ENCODE measurements around the gene FNIP2.
"Not testable (repeated sequence)": the region's sequence is repeated elsewhere in the genome, so short reads cannot be mapped to it uniquely, and the experiment has no call there.

The FNIP2 gene

GRCh38 chr4:158796370-158797140, 27.7 kb downstream of the FNIP2 start:
- no peak for DNase-seq

- DNase-seq, result no peak
These were observed 29.2 kb downstream of the FNIP2 start for GRCh38 chr4:158798062-158798461.

DNA sequence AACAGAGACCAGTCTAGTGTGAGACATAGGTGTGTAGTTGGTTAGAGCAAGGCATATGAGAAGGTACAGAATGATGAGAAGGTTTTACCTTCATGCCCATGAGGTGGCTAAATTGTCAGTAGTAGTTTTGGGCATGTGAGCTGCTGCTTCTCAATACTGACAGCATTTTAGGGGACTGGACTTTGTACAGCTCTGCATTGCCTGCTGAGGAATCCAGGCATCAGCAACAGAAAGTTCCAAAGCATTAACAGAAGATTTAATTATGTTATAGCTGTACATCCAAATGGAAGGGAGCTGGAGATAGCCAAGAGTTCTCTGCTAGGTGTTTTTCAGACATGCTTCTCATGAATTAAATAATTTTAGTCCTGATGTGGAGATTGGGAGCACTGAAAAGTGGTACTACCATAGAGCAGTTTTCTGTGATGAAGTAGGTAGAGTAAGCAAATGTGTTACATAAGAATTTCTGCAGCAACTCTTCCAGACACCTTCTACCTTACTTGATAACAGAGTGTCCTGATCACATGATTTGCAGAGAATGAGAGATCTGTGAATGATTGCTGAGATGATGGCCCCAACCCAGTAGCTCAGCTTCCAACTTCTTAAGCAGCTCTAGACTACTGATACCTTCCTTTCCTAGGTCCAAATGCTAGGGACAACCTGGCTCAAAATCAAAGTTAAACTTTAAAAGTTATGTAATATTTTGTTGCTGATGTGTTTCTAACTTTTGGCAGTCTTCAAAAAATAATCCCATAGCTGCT, 30.4 kb downstream of the FNIP2 start:
- DNase-seq, result no peak

DNA sequence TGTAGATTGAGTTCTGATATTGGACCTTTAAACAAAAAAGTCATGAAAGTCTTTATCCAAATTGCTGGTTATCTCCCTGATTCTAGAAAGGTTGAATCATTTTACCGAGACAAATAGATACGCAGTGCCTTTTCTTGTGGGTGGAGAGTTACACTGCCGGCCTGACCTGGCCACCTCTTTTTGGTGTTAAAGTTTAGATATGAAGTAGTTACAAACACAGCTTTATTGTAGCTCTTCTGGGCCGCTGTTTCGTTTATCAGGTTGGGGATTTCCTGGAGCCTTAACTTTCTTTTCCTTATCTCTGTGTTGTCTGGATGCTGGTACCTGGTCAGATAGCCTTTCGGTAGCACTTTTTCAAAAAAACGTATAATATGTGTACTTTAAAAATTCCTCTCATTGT, 31.0 kb downstream of the FNIP2 start:
- DNase-seq, result no peak

- DNase-seq, result no peak
These were observed 32.2 kb downstream of the FNIP2 start for GRCh38 chr4:158801066-158801465.

DNA sequence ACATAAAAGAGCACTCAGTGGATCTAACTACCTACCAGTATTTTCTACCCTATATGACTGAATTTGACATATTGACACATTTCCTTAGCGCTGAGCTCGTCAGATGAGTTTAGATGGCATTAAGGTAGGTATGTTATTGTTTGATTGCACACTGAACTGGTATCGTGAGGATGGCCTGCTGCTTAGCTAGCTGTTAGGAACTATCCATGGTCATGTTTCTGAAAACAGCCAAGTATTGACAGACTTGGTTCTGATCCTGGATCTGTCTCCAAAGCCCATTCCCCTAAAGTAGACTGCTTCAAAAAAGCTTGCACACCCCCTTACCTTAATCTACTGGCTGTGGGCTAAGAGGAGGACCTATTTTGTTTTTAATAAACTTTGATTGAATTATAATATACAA, 32.9 kb downstream of the FNIP2 start:
- DNase-seq, result no peak

DNA sequence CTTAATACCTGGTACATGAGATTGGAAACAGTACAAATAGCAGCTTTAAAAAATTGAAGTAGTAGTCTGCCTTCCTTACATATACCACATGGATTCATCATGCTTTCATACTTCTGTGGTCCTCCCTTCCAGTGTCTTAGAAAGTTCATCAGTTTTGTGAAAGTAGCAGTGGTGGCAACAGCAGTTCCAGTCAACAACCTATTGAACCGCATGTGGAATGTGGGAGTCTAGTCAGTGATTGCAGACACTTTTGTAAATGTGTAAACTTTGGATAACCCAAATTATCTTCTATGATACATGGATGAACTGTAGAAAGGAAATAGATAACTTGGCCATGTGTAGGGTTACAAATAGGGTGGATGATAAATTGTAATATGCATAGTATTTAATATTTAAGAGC, 34.1 kb downstream of the FNIP2 start:
- DNase-seq, result no peak

- DNase-seq, result no peak
These were observed 37.0 kb downstream of the FNIP2 start for GRCh38 chr4:158805635-158806471.

DNA sequence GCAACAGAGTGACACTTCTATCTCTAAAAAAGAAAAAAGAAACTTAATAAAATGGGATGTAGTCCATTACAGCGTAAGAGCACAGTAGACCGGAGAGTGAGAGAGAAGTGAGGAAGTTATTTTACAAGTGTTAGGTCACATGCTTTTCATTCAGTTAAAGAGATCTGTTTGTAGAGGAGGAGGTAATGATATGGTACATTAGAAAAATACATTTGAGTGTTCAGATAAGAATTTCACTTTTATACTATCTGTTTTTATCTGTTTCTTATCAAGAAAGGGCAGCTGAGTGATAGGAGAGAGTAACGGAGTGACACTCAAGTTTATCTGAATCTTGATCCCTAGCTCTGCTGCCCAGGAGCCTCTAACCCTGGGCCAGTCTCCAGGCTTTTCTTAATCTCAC, 38.9 kb downstream of the FNIP2 start:
- DNase-seq, result no peak

GRCh38 chr4:158808399-158808798, 39.6 kb downstream of the FNIP2 start:
- DNase-seq, result no peak

DNA sequence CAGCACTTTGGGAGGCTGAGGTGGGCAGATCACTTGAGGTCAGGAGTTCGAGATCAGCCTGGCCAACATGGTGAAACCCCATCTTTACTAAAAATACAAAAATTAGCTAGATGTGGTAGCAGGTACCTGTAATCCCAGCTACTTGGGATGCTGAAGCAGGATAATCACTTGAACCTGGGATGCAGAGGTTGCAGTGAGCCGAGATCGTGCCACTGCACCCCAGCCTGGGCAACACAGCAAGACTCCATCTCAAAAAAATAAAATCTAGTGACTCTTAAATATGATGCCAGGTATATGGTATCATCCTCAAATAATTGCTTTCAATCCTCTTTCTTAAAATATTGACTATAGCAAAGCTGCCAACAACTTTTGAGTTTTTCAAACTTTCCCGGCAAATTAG, 40.4 kb downstream of the FNIP2 start:
- not testable (repeated sequence) for DNase-seq

GRCh38 chr4:158809611-158810486, 41.0 kb downstream of the FNIP2 start:
- DNase-seq, result no peak

- no peak for DNase-seq
These were observed 41.8 kb downstream of the FNIP2 start for GRCh38 chr4:158810487-158811215.

- DNase-seq, result no peak
These were observed 42.4 kb downstream of the FNIP2 start for GRCh38 chr4:158811216-158811540.

DNA sequence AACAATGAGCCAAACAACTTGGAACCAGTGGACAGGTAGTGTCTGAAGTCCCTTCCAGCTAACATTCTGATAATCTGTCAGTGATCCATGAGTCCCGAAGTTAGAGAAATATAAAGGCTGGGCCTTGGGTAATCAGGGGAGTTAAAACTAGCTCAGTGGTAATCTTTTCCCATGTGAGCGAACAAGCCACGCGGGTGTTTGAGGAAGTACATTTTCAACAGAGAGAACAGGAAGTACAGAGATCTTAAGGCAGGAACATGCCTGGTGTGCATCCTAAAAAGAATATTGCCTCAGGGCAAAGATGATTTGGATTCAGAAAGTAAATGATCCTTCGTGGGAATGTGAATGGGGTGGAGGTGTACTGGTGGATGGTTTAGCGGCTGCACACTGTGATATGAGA, 42.9 kb downstream of the FNIP2 start:
- DNase-seq, result no peak

GRCh38 chr4:158812133-158812532, 43.3 kb downstream of the FNIP2 start:
- no peak for DNase-seq

DNA sequence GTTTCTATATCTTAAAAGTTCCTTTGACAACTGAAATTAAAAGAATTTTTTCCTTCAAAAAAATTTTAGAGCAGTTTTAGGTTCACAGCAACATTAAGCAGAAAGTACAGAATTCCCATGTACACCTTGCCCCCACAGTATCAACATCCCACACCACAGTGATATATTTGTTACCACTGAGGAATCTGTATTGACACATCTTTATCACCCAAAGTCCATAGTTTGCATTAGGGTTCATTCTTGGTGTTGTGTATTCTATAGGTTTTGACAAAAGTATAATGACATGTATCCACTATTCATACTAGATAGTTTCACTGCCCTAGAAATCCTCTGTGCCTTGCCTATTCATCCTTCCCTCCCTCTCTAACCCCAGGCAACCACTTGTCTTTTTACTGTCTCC, 43.7 kb downstream of the FNIP2 start:
- DNase-seq, result no peak

DNA sequence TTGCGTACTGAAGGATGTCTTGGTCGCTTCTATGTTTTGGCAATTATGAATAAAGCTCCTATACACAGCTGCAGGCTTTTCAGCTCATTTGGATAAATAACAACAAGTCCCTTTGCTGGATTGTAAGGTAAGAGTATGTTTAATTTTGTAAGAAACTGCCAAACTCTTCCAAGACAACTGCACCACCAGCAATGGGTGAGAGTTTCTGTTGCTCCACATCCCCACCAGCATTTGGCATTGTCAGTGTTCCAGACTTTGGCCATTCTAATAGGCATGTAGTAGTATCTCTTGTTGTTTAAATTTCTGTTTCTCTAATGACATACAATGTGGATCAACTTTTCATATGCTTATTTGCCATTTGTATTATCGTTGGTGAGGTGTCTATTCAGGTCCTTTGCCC, 44.3 kb downstream of the FNIP2 start:
- DNase-seq, result no peak

DNA sequence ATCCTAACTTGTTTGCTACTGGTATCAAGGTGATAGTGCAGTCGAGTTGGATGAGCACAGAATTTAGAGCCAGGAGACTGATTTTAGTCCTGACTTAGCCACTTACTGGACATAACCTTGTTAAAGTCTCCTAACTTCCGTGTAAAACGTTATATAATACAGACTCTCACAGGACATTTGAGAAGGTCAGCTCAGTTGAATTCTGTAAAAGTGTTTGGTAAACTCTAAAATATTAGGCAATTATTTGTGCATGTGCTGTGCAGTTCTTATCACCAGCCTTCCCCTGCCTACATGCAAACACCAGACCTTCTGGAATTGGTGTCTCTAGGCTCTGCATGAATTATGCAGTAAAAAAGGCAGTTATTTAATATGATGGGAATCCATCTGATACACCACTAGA, 45.4 kb downstream of the FNIP2 start:
- no peak for DNase-seq

DNA sequence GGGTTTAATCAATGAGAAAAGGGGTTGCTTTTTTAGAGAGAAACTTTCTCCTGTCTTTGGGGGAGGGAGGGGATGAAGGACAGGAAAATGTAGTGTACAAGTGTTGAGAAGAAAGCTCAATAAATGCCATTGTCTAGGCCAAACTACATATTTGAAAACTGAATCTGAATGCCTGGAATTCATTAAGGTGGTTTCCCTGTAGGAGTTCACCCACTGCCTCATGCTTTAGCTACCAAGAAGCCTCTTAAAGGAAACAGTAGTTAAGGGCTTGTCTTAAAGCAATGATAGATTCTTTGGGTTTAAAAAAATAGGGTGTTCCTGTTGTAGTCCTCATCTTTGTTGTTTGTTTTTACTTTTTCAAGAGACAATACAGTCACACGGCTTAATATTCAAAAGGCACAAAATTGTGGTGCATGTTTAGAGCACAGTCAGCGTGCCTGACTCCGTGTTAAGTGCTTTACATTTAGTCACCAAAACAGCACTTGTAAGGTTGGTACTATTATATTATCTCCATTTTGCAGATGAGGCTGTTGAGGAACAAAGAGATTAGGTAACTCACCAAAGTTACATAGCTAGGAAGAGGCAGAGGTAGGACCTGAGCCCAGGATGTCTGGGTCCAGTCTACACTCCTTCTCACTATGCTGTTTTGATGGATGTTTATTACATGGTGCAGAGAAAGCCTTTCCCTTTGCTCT, 46.0 kb downstream of the FNIP2 start:
- DNase-seq, result no peak

- DNase-seq, result no peak
These were observed 48.1 kb downstream of the FNIP2 start for GRCh38 chr4:158816955-158817354.

Data from NCI-H1105 treated with DMSO at 0.1 percent for 48 hours (cell line).